ENCODE measurements around the gene CAVIN4.

- no peak for TF ChIP-seq SUZ12 (IDR thresholded peaks at IDR 0.05; ENCODE audit: extremely low read depth, insufficient read depth, insufficient read length)
- TF ChIP-seq YY1 (IDR thresholded peaks at IDR 0.05; ENCODE audit: insufficient read depth, insufficient read length) = no peak
Observed at GRCh38 chr9:100626949-100627348, 49.1 kb downstream of the CAVIN4 start.

Data from NT2/D1 (cell line).